GM06990 (cell line): ENCODE measurements around the gene SLC25A17.
"Not testable (repeated sequence)": the region's sequence is repeated elsewhere in the genome, so short reads cannot be mapped to it uniquely, and the experiment has no call there.

Experiments
- DNase-seq: peaks from one replicate; pipeline ENCODE4 v3.0.0-alpha.2; 2011; ENCODE audit not compliant: insufficient read length; ENCODE audit errors: extremely low read depth
- H3K27me3 ChIP-seq: replicated peaks from 2 replicates; pipeline ENCODE4 v1.6.0; 2011; ENCODE audit warnings: low read length; ENCODE audit not compliant: control insufficient read depth, insufficient read depth
- H3K36me3 ChIP-seq: 2 replicates; pipeline ENCODE4 v1.5.1; 2011; ENCODE audit warnings: low read length; ENCODE audit not compliant: control insufficient read depth, insufficient read depth
- H3K4me3 ChIP-seq: replicated peaks from 2 replicates; pipeline ENCODE4 v1.5.1; 2011; ENCODE audit warnings: low read depth, mild to moderate bottlenecking, control low read depth, low read length
- TF ChIP-seq, protein P1 (sequence below): IDR thresholded peaks from 2 replicates; pipeline ENCODE4 v1.5.1; 2011; ENCODE audit warnings: low read length, control low read depth, mild to moderate bottlenecking, inconsistent platforms; ENCODE audit not compliant: insufficient read depth, poor library complexity, severe bottlenecking

The SLC25A17 gene

DNA sequence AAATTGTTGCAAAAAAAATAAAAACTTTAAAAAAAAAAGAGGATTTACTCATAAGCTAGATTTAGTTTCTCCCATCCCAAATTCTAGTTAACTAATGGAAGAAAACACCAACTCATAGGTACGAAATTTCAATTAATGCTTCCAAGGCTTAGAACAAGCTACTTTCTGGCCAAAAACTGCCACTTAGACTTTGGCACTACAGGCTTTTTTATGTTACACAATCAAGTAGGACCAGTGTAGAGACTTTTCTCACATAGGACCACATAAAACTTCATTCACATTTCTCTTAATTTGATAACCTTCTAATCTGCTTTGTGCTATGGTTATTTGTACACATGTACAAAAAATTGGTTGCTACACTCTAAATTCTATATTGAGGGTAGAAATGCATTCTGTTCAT is 34.2 kb upstream of the SLC25A17 start:
- TF ChIP-seq, protein P1, sequence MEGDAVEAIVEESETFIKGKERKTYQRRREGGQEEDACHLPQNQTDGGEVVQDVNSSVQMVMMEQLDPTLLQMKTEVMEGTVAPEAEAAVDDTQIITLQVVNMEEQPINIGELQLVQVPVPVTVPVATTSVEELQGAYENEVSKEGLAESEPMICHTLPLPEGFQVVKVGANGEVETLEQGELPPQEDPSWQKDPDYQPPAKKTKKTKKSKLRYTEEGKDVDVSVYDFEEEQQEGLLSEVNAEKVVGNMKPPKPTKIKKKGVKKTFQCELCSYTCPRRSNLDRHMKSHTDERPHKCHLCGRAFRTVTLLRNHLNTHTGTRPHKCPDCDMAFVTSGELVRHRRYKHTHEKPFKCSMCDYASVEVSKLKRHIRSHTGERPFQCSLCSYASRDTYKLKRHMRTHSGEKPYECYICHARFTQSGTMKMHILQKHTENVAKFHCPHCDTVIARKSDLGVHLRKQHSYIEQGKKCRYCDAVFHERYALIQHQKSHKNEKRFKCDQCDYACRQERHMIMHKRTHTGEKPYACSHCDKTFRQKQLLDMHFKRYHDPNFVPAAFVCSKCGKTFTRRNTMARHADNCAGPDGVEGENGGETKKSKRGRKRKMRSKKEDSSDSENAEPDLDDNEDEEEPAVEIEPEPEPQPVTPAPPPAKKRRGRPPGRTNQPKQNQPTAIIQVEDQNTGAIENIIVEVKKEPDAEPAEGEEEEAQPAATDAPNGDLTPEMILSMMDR, result no peak
- no peak overlapping the region for H3K4me3 ChIP-seq
- H3K36me3 ChIP-seq, result no peaks in the 10 kb centered on the region; the same call in 1 of the 2 replicates
- H3K27me3 ChIP-seq, result no peaks in the 10 kb centered on the region
- DNase-seq, result no peak

DNA sequence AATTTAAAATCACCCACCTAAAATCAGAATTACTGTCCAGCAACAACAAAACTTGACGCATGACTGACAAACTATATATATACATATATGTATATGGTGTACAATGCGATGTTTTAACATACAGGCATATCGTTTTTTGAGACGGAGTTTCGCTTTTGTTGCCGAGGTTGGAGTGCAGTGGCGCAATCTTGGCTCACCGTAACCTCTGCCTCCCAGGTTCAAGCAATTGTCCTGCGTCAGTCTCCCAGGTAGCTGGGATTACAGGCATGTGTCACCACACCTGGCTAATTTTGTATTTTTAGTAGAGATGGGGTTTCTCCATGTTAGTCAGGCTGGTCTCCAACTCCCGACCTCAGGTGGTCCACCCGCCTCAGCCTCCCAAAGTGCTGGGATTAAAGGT is 26.7 kb upstream of the SLC25A17 start:
- H3K27me3 ChIP-seq, H3K36me3 ChIP-seq, DNase-seq, H3K4me3 ChIP-seq: not testable (repeated sequence)

DNA sequence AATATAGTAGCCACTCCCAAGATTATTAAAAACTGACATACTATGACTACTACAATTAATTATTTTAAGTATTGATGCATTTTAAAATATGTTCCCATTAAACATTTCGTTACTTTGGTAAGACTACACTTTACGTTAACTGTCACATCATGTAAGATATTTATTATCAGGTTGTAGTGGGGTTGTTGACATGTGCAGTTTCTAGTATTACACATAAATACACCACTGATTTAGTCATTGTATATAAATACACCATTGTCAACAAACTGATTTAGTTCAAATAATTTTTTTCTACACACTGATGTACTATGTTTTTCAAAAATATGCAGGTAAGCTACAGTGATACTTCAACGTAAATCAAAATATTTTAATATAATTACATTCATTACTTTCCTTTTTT is 25.8 kb upstream of the SLC25A17 start:
- Histone ChIP-seq H3K36me3 (peaks cover 6% of the 10 kb centered on the region), H3K4me3 (no peak overlapping the region), H3K27me3 (no peaks in the 10 kb centered on the region)
- DNase-seq, result no peak
- TF ChIP-seq, protein P1, result no peak

DNA sequence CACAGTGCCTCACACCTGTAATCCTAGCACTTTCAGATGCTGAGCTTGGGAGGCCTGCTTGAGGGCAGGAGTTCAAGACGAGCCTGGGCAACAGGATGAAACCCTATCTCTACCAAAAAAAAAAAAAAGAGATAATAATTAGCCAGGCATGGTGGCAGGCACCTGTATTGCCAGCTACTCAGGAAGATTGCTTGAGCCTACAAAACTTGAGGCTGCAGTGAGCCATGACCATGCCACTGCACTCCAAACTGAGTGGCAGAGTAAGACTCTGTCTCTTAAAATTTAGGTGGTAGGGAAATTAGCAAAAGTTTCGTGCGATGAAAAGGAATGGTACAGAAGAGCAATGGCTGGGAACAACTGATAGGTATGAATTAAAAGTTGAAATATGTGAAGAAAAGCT is 19.3 kb upstream of the SLC25A17 start:
- no peak for DNase-seq
- TF ChIP-seq, protein P1, result no peak
- no peaks in the 10 kb centered on the region for H3K27me3 ChIP-seq
- no peak overlapping the region for H3K4me3 ChIP-seq
- H3K36me3 ChIP-seq, result peaks cover 12% of the 10 kb centered on the region

DNA sequence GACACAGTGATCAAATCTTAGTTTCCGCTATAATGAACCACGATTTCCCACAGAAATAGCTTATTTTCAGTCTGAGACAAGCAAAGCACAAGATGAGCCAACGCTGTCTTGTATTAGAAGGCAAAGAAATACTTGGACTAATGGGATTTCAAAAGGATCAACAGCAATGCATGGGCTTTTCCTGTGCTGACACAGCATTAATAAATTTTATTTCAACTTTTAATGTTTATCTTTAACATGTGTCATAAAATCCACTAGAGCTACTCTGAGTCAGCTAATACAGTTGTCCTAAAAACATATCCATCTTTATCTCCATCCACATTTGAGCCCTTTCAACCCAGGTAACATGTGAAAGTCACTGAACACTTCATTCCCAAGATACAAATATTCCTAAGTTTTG is 15.5 kb upstream of the SLC25A17 start:
- DNase-seq, result no peak
- H3K27me3 ChIP-seq, result no peaks in the 10 kb centered on the region
- H3K4me3 ChIP-seq, result no peak overlapping the region
- TF ChIP-seq, protein P1, result no peak
- H3K36me3 ChIP-seq, result peaks cover 7% of the 10 kb centered on the region

DNA sequence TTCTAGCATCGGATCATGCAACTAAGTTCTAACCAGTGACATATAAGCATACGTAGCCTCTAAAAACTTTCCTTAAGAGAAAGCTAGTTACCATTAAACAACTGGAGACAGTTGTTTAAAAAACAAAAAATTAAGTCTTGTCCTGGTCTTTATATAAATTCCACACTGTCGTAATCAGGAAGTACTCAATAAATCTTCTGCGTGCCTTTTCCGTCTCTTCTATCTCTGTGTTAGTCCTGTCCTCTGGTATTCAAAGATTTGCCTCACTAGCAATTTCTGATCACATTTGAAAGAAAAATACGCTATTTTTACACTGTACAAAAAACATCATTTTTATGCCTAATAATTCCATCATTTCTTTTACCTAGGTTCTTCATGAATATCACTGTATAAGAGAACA is 10.0 kb upstream of the SLC25A17 start:
- no peak overlapping the region for H3K4me3 ChIP-seq
- no peaks in the 10 kb centered on the region for H3K27me3 ChIP-seq
- TF ChIP-seq, protein P1, result no peak
- DNase-seq, result no peak
- H3K36me3 ChIP-seq, result no peaks in the 10 kb centered on the region; the same call in none of the 2 replicates
